Measurements from ENCODE around the gene GNRHR. TPM values are rescaled to one million over a fixed set of nuclear protein-coding genes. Genes with fewer than 3 reads are reported as not detected.
"Not testable (repeated sequence)": the region's sequence is repeated elsewhere in the genome, so short reads cannot be mapped to it uniquely, and the experiment has no call there.

Gene GNRHR
- polyA plus RNA-seq, 1 of the 3 experiments (the other 2 are of a cell fraction): 0.02 TPM

- POLR2A ChIA-PET: interaction anchor here (2.3 kb wide), 1 partner anchor 11 kb away, joined by 7 read pairs; the partner anchor contains the start of gene UBA6
- peak overlapping the region in 1 of 2 experiments; percentile 62; a peak in 2 of 4 replicates for H3K27ac ChIP-seq (ENCODE audit: low read depth in 2 of 2, low read length in 1 of 2)
- H3K4me3 ChIP-seq (ENCODE audit: low read depth in 2 of 2, low read length in 1 of 2): no peak overlapping the region
- TF ChIP-seq EP300 (IDR thresholded peaks at IDR 0.05; ENCODE audit: borderline replicate concordance in 1 of 2, low read depth in 1 of 2, low read length in 1 of 2) (peak in 1 of 2 experiments; percentile 60; a peak in 1 of 4 replicates), RCOR1 (IDR thresholded peaks at IDR 0.05; ENCODE audit: low read length) (0 out of 2 replicates have a peak, but pooled peaks have one; percentile 23), CHD2 (IDR thresholded peaks at IDR 0.05; ENCODE audit: low read length, partially characterized antibody) (no peak), MXI1 (IDR thresholded peaks at IDR 0.05; ENCODE audit: low read depth, low read length) (no peak)
- TF ChIP-seq, protein P1, sequence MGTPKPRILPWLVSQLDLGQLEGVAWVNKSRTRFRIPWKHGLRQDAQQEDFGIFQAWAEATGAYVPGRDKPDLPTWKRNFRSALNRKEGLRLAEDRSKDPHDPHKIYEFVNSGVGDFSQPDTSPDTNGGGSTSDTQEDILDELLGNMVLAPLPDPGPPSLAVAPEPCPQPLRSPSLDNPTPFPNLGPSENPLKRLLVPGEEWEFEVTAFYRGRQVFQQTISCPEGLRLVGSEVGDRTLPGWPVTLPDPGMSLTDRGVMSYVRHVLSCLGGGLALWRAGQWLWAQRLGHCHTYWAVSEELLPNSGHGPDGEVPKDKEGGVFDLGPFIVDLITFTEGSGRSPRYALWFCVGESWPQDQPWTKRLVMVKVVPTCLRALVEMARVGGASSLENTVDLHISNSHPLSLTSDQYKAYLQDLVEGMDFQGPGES (IDR thresholded peaks at IDR 0.05; ENCODE audit: low read depth, low read length): no peak
- no peaks in the 10 kb centered on the region for H3K9me3 ChIP-seq
- no peaks in the 10 kb centered on the region for H4K20me1 ChIP-seq (ENCODE audit: insufficient read depth)
- peak; percentile 42 for DNase-seq
- H3K79me2 ChIP-seq (ENCODE audit: insufficient read depth): peaks cover 52% of the 10 kb centered on the region
- H3F3A ChIP-seq (replicated peaks; ENCODE audit: insufficient read depth): peaks cover 7% of the 10 kb centered on the region
- peaks cover 0 to 3% of the 10 kb centered on the region in 2 experiments for H3K36me3 ChIP-seq (replicated peaks in 1 of 2; ENCODE audit: control insufficient read depth in 1 of 2, insufficient read depth in 2 of 2, low read length in 1 of 2)
- H3K27me3 ChIP-seq (ENCODE audit: insufficient read depth): no peaks in the 10 kb centered on the region
- peaks cover 4% of the 10 kb centered on the region; the same call in 1 of the 2 replicates for H3K9me2 ChIP-seq
- WGBS (ENCODE audit: low lambda C conversion rate): 77% methylated on average over 3 of the region's 3 CpGs
- H3K4me1 ChIP-seq (ENCODE audit: control insufficient read depth in 1 of 2, insufficient read depth in 2 of 2, low read depth in 1 of 2, low read length in 1 of 2): peaks cover 12 to 27% of the 10 kb centered on the region in 2 experiments; a peak in 2 of 4 replicates
- CTCF ChIA-PET: interaction anchor here (1.0 kb wide), 1 partner anchor 8 kb away, joined by 3 read pairs; no protein-coding TSS in a partner anchor
- H2AFZ ChIP-seq (ENCODE audit: low read depth): no peak overlapping the region
- no peak overlapping the region for H3K9ac ChIP-seq
- H3K4me2 ChIP-seq: no peak overlapping the region
These were observed 42.1 kb downstream of the GNRHR start for GRCh38 chr4:67712000-67712625.

DNA sequence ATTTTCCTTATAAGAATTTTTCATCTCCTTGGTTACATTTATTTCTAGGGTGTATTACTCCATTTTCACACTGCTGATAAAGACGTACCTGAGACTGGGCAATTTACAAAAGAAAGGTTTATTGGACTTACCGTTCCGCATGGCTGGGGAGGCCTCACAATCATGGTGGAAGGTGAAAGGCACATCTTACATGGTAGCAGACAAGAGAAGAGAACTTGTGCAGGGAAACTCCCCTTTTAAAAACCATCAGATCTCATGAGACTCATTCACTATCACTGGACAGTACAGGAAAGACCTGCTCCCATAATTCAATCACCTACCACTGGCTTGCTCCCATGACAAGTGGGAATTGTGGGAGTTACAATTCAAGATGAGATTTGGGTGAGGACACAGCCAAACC lies 47.5 kb downstream of the GNRHR start:
- H3K9ac ChIP-seq; H3K4me3 ChIP-seq (ENCODE audit: low read depth in 2 of 2, low read length in 1 of 2); H3K9me3 ChIP-seq; H3K36me3 ChIP-seq (replicated peaks in 1 of 2; ENCODE audit: control insufficient read depth in 1 of 2, insufficient read depth in 2 of 2, low read length in 1 of 2); H3K27me3 ChIP-seq (ENCODE audit: insufficient read depth); POLR2A ChIA-PET; H3K4me2 ChIP-seq; H3K27ac ChIP-seq (ENCODE audit: low read depth in 2 of 2, low read length in 1 of 2); H4K20me1 ChIP-seq (ENCODE audit: insufficient read depth); H3F3A ChIP-seq (replicated peaks; ENCODE audit: insufficient read depth); H3K9me2 ChIP-seq; H2AFZ ChIP-seq (ENCODE audit: low read depth); DNase-seq; H3K4me1 ChIP-seq (ENCODE audit: control insufficient read depth in 1 of 2, insufficient read depth in 2 of 2, low read depth in 1 of 2, low read length in 1 of 2): not testable (repeated sequence)
- peaks cover 83% of the 10 kb centered on the region for H3K79me2 ChIP-seq (ENCODE audit: insufficient read depth)
- CTCF ChIA-PET: interaction anchor here (0.5 kb wide), 1 partner anchor 43 kb away, joined by 3 read pairs; no protein-coding TSS in a partner anchor
- 95% methylated on average over 3 of the region's 3 CpGs for WGBS (ENCODE audit: low lambda C conversion rate)

GRCh38 chr4:67704843-67705242 lies 49.3 kb downstream of the GNRHR start:
- DNase-seq: no peak
- 94% methylated on average over 2 of the region's 2 CpGs for WGBS (ENCODE audit: low lambda C conversion rate)
- POLR2A ChIA-PET: no interaction called here
- no peaks in the 10 kb centered on the region for H3K9me3 ChIP-seq
- peaks cover 95% of the 10 kb centered on the region for H3K79me2 ChIP-seq (ENCODE audit: insufficient read depth)
- H2AFZ ChIP-seq (ENCODE audit: low read depth): no peak overlapping the region
- H3K4me3 ChIP-seq (ENCODE audit: low read depth in 2 of 2, low read length in 1 of 2): no peak overlapping the region
- CTCF ChIA-PET: no interaction called here
- peaks cover 4% of the 10 kb centered on the region; the same call in 1 of the 2 replicates for H3K9me2 ChIP-seq
- TF ChIP-seq POLR2AphosphoS5 (IDR thresholded peaks at IDR 0.05; ENCODE audit: low read depth, low read length) (no peak), SIN3A (IDR thresholded peaks at IDR 0.05; ENCODE audit: borderline replicate concordance, low read depth, low read length) (no peak), ZBTB33 (IDR thresholded peaks at IDR 0.05; ENCODE audit: borderline replicate concordance, low read depth) (no peak), FOXJ3 (CRISPR knock-in tag; IDR thresholded peaks at IDR 0.05) (no peak)
- no peaks in the 10 kb centered on the region for H3K36me3 ChIP-seq (replicated peaks in 1 of 2; ENCODE audit: control insufficient read depth in 1 of 2, insufficient read depth in 2 of 2, low read length in 1 of 2)
- H3F3A ChIP-seq (replicated peaks; ENCODE audit: insufficient read depth): no peaks in the 10 kb centered on the region
- no peak overlapping the region for H3K9ac ChIP-seq
- no peak overlapping the region for H3K27ac ChIP-seq (ENCODE audit: low read depth in 2 of 2, low read length in 1 of 2)
- H4K20me1 ChIP-seq (ENCODE audit: insufficient read depth): no peaks in the 10 kb centered on the region
- peaks cover 0 to under 1% of the 10 kb centered on the region in 2 experiments; a peak in 2 of 4 replicates for H3K4me1 ChIP-seq (ENCODE audit: control insufficient read depth in 1 of 2, insufficient read depth in 2 of 2, low read depth in 1 of 2, low read length in 1 of 2)
- no peaks in the 10 kb centered on the region for H3K27me3 ChIP-seq (ENCODE audit: insufficient read depth)
- no peak overlapping the region for H3K4me2 ChIP-seq

Measured in SK-N-SH (cell line).